HepG2 (cell line): Measurements from ENCODE around the gene CD300LF. TPM values are rescaled to one million over a fixed set of nuclear protein-coding genes. Genes with fewer than 3 reads are reported as not detected.

Experiments
- DMAP1 ChIP-seq: IDR thresholded peaks from 2 replicates; pipeline ENCODE4 v1.6.1; 2016
- PHF20 ChIP-seq: sonication (generic); formaldehyde crosslinking; IDR thresholded peaks from 2 replicates; pipeline ENCODE4 v1.5.0; 2020; ENCODE audit warnings: mild to moderate bottlenecking, missing genetic modification reagents
- ZKSCAN8 ChIP-seq: IDR thresholded peaks from 2 replicates; pipeline ENCODE4 v1.6.1; 2016; ENCODE audit warnings: borderline replicate concordance, missing genetic modification reagents, missing compliant biosample characterization
- ZNF10 ChIP-seq: sonication (generic); formaldehyde crosslinking; IDR thresholded peaks from 2 replicates; pipeline ENCODE4 v1.4.0; 2020; ENCODE audit warnings: mild to moderate bottlenecking, low read depth, missing genetic modification reagents, borderline replicate concordance
- ZNF292 ChIP-seq: sonication (generic); formaldehyde crosslinking; IDR thresholded peaks from 2 replicates; pipeline ENCODE4 v1.8.1; 2022; ENCODE audit warnings: mild to moderate bottlenecking, low read depth, missing genetic modification reagents, borderline replicate concordance
- ZNF431 ChIP-seq: sonication (generic); formaldehyde crosslinking; IDR thresholded peaks from 2 replicates; pipeline ENCODE4 v1.9.0; 2022; ENCODE audit warnings: missing genetic modification reagents, low read depth, mild to moderate bottlenecking, borderline replicate concordance
- polyA plus RNA-seq, 8 experiments: library from polyadenylated mRNA; depleted of rRNA in 3 of 8; stranded (reverse) in 7 of 8; unstranded in 1 of 8; fragments of >200 nt; fragmentation: Illumina TruSeq in 4 of 8; extraction: Trizol in 4 of 8; gene quantifications; 2 replicates each; pipeline versions ENCODE4 v1.2.1 to v1.2.3, GENCODE V29; 2011 to 2016; ENCODE audit warnings: low read depth in 4 of 8, missing spikeins in 1 of 8, mixed read lengths in 1 of 8; ENCODE audit not compliant: insufficient read depth in 1 of 8
- total RNA-seq, 5 experiments: library from RNA; depleted of rRNA; stranded (reverse); fragments of >200 nt; fragmentation: Illumina TruSeq; extraction: Trizol; gene quantifications; 2 replicates each; pipeline ENCODE4 v1.2.3, GENCODE V29; 2016; ENCODE audit warnings: low read depth in 1 of 5
- TF ChIP-seq, protein P1 (sequence below), 2 experiments: fragments of 450-650 bp in 1 of 2; sonication (generic) in 1 of 2; formaldehyde crosslinking in 1 of 2; IDR thresholded peaks; 2 replicates each; pipeline versions ENCODE4 v1.6.1 to v1.8.0; 2016 to 2022; ENCODE audit warnings: antibody characterized with exemption in 1 of 2, mild to moderate bottlenecking in 1 of 2, missing genetic modification reagents in 1 of 2
- TF ChIP-seq, protein P2 (sequence below): sonication (generic); formaldehyde crosslinking; IDR thresholded peaks from 2 replicates; pipeline ENCODE4 v1.5.0; 2020; ENCODE audit warnings: missing genetic modification reagents
- TF ChIP-seq, protein P3 (sequence below): sonication (generic); formaldehyde crosslinking; IDR thresholded peaks from 2 replicates; pipeline ENCODE4 v1.9.0; 2022; ENCODE audit warnings: low read depth, missing genetic modification reagents
- TF ChIP-seq, protein P4 (sequence below), 2 experiments: sonication (generic) in 1 of 2; formaldehyde crosslinking in 1 of 2; IDR thresholded peaks; 2 replicates each; pipeline versions ENCODE4 v1.6.1 to v1.9.0; 2014 to 2022; ENCODE audit warnings: antibody characterized with exemption in 1 of 2, borderline replicate concordance in 1 of 2, inconsistent platforms in 1 of 2, low read depth in 1 of 2, missing genetic modification reagents in 1 of 2

CD300LF gene
- total and polyA plus RNA-seq, 2 of the 13 experiments (the other 11 are each of a cell fraction or from before 2014, with no cell fraction given), result not detected

DNA sequence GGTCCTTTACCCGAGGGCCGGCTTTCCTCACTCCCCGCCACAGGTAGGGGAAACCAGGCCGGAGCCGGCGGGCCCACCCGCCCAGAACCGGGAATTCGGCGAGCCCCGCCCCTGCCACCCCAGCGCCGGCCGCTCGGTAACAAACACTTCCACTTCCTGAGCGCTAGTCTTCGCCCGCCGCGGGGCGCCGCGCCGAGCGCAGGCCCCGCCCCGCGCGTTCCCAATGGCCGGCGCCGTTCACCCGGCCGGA is 35.5 kb upstream of the CD300LF start (continued):
- TF ChIP-seq, protein P1, sequence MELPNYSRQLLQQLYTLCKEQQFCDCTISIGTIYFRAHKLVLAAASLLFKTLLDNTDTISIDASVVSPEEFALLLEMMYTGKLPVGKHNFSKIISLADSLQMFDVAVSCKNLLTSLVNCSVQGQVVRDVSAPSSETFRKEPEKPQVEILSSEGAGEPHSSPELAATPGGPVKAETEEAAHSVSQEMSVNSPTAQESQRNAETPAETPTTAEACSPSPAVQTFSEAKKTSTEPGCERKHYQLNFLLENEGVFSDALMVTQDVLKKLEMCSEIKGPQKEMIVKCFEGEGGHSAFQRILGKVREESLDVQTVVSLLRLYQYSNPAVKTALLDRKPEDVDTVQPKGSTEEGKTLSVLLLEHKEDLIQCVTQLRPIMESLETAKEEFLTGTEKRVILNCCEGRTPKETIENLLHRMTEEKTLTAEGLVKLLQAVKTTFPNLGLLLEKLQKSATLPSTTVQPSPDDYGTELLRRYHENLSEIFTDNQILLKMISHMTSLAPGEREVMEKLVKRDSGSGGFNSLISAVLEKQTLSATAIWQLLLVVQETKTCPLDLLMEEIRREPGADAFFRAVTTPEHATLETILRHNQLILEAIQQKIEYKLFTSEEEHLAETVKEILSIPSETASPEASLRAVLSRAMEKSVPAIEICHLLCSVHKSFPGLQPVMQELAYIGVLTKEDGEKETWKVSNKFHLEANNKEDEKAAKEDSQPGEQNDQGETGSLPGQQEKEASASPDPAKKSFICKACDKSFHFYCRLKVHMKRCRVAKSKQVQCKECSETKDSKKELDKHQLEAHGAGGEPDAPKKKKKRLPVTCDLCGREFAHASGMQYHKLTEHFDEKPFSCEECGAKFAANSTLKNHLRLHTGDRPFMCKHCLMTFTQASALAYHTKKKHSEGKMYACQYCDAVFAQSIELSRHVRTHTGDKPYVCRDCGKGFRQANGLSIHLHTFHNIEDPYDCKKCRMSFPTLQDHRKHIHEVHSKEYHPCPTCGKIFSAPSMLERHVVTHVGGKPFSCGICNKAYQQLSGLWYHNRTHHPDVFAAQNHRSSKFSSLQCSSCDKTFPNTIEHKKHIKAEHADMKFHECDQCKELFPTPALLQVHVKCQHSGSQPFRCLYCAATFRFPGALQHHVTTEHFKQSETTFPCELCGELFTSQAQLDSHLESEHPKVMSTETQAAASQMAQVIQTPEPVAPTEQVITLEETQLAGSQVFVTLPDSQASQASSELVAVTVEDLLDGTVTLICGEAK (IDR thresholded peaks at IDR 0.05), result no peak
- TF ChIP-seq, protein P1 (CRISPR knock-in tag; IDR thresholded peaks at IDR 0.05), result no peak
- no peak for TF ChIP-seq ZNF10 (CRISPR knock-in tag)
- TF ChIP-seq DMAP1 (CRISPR knock-in tag), result no peak; the same call in 1 of the 2 replicates
- TF ChIP-seq, protein P2, sequence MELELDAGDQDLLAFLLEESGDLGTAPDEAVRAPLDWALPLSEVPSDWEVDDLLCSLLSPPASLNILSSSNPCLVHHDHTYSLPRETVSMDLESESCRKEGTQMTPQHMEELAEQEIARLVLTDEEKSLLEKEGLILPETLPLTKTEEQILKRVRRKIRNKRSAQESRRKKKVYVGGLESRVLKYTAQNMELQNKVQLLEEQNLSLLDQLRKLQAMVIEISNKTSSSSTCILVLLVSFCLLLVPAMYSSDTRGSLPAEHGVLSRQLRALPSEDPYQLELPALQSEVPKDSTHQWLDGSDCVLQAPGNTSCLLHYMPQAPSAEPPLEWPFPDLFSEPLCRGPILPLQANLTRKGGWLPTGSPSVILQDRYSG (CRISPR knock-in tag), result no peak
- TF ChIP-seq ZKSCAN8 (CRISPR knock-in tag), result no peak
- TF ChIP-seq PHF20 (CRISPR knock-in tag), result peak; percentile 22; the same call in 1 of the 2 replicates
- peak; percentile 25; the same call in 1 of the 2 replicates for TF ChIP-seq ZNF431 (CRISPR knock-in tag)
- TF ChIP-seq, protein P3, sequence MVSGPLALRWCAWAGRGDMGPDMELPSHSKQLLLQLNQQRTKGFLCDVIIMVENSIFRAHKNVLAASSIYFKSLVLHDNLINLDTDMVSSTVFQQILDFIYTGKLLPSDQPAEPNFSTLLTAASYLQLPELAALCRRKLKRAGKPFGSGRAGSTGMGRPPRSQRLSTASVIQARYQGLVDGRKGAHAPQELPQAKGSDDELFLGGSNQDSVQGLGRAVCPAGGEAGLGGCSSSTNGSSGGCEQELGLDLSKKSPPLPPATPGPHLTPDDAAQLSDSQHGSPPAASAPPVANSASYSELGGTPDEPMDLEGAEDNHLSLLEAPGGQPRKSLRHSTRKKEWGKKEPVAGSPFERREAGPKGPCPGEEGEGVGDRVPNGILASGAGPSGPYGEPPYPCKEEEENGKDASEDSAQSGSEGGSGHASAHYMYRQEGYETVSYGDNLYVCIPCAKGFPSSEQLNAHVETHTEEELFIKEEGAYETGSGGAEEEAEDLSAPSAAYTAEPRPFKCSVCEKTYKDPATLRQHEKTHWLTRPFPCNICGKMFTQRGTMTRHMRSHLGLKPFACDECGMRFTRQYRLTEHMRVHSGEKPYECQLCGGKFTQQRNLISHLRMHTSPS, result 0 out of 2 replicates have a peak, but pooled peaks have one; percentile 6
- TF ChIP-seq, protein P4, sequence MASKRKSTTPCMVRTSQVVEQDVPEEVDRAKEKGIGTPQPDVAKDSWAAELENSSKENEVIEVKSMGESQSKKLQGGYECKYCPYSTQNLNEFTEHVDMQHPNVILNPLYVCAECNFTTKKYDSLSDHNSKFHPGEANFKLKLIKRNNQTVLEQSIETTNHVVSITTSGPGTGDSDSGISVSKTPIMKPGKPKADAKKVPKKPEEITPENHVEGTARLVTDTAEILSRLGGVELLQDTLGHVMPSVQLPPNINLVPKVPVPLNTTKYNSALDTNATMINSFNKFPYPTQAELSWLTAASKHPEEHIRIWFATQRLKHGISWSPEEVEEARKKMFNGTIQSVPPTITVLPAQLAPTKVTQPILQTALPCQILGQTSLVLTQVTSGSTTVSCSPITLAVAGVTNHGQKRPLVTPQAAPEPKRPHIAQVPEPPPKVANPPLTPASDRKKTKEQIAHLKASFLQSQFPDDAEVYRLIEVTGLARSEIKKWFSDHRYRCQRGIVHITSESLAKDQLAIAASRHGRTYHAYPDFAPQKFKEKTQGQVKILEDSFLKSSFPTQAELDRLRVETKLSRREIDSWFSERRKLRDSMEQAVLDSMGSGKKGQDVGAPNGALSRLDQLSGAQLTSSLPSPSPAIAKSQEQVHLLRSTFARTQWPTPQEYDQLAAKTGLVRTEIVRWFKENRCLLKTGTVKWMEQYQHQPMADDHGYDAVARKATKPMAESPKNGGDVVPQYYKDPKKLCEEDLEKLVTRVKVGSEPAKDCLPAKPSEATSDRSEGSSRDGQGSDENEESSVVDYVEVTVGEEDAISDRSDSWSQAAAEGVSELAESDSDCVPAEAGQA (IDR thresholded peaks at IDR 0.05; ENCODE audit: low read depth), result no peak
- TF ChIP-seq, protein P4 (CRISPR knock-in tag; IDR thresholded peaks at IDR 0.05; ENCODE audit: borderline replicate concordance), result no peak
- 0 out of 2 replicates have a peak, but pooled peaks have one; percentile 4 for TF ChIP-seq ZNF292
